ENCODE results near the gene PIGH.

Gene PIGH

GRCh38 chr14:67573228-67574010, 26.6 kb downstream of the PIGH start:
- no peak for TF ChIP-seq CTCF (IDR thresholded peaks at IDR 0.05; ENCODE audit: low read depth, low read length)
- no peak for TF ChIP-seq EZH2phosphoT487 (IDR thresholded peaks at IDR 0.05; ENCODE audit: low read depth)
- no peak overlapping the region for H3K4me3 ChIP-seq (ENCODE audit: low read length)
- H3K4me2 ChIP-seq (ENCODE audit: low read length), result no peak overlapping the region
- no peaks in the 10 kb centered on the region for H3K79me2 ChIP-seq (ENCODE audit: low read length)
- no peaks in the 10 kb centered on the region for H3K27me3 ChIP-seq (ENCODE audit: low read depth, low read length)
- no peak overlapping the region for H2AFZ ChIP-seq (ENCODE audit: low read depth, low read length)
- no peak overlapping the region for H3K27ac ChIP-seq (ENCODE audit: low read length)
- H3K4me1 ChIP-seq (ENCODE audit: low read length), result peaks cover 10% of the 10 kb centered on the region
- H4K20me1 ChIP-seq (ENCODE audit: insufficient read depth, low read length), result no peaks in the 10 kb centered on the region
- no peaks in the 10 kb centered on the region for H3K36me3 ChIP-seq (replicated peaks; ENCODE audit: low read depth, low read length)
- H3K9ac ChIP-seq (ENCODE audit: low read length), result no peak overlapping the region
- no peaks in the 10 kb centered on the region for H3K9me3 ChIP-seq (ENCODE audit: insufficient read depth, low read length)

- Histone ChIP-seq H4K20me1 (ENCODE audit: insufficient read depth, low read length) (no peaks in the 10 kb centered on the region), H2AFZ (ENCODE audit: low read depth, low read length) (no peak overlapping the region), H3K4me2 (ENCODE audit: low read length) (no peak overlapping the region), H3K4me3 (ENCODE audit: low read length) (no peak overlapping the region), H3K9me3 (ENCODE audit: insufficient read depth, low read length) (no peaks in the 10 kb centered on the region), H3K4me1 (ENCODE audit: low read length) (peaks cover 10% of the 10 kb centered on the region), H3K27ac (ENCODE audit: low read length) (no peak overlapping the region), H3K36me3 (replicated peaks; ENCODE audit: low read depth, low read length) (no peaks in the 10 kb centered on the region), H3K27me3 (ENCODE audit: low read depth, low read length) (no peaks in the 10 kb centered on the region), H3K79me2 (ENCODE audit: low read length) (no peaks in the 10 kb centered on the region), H3K9ac (ENCODE audit: low read length) (no peak overlapping the region)
- TF ChIP-seq CTCF (IDR thresholded peaks at IDR 0.05; ENCODE audit: low read depth, low read length) (no peak), EZH2phosphoT487 (IDR thresholded peaks at IDR 0.05; ENCODE audit: low read depth) (no peak)
Observed at GRCh38 chr14:67572608-67573007, 27.5 kb downstream of the PIGH start.

- no peaks in the 10 kb centered on the region for H3K9me3 ChIP-seq (ENCODE audit: insufficient read depth, low read length)
- H2AFZ ChIP-seq (ENCODE audit: low read depth, low read length), result no peak overlapping the region
- H3K4me1 ChIP-seq (ENCODE audit: low read length), result peaks cover 17% of the 10 kb centered on the region
- H3K79me2 ChIP-seq (ENCODE audit: low read length), result no peaks in the 10 kb centered on the region
- no peak overlapping the region for H3K4me3 ChIP-seq (ENCODE audit: low read length)
- no peak overlapping the region for H3K27ac ChIP-seq (ENCODE audit: low read length)
- no peak overlapping the region for H3K9ac ChIP-seq (ENCODE audit: low read length)
- H4K20me1 ChIP-seq (ENCODE audit: insufficient read depth, low read length), result no peaks in the 10 kb centered on the region
- no peak for TF ChIP-seq EZH2phosphoT487 (IDR thresholded peaks at IDR 0.05; ENCODE audit: low read depth)
- TF ChIP-seq CTCF (IDR thresholded peaks at IDR 0.05; ENCODE audit: low read depth, low read length), result no peak
- H3K4me2 ChIP-seq (ENCODE audit: low read length), result no peak overlapping the region
- no peaks in the 10 kb centered on the region for H3K27me3 ChIP-seq (ENCODE audit: low read depth, low read length)
- H3K36me3 ChIP-seq (replicated peaks; ENCODE audit: low read depth, low read length), result no peaks in the 10 kb centered on the region
Observed at GRCh38 chr14:67571991-67572323, 28.1 kb downstream of the PIGH start.

GRCh38 chr14:67571275-67571990, 28.6 kb downstream of the PIGH start:
- no peaks in the 10 kb centered on the region for H3K79me2 ChIP-seq (ENCODE audit: low read length)
- TF ChIP-seq CTCF (IDR thresholded peaks at IDR 0.05; ENCODE audit: low read depth, low read length) (peak; percentile 95), EZH2phosphoT487 (IDR thresholded peaks at IDR 0.05; ENCODE audit: low read depth) (no peak)
- H3K36me3 ChIP-seq (replicated peaks; ENCODE audit: low read depth, low read length), result no peaks in the 10 kb centered on the region
- no peak overlapping the region for H3K9ac ChIP-seq (ENCODE audit: low read length)
- H3K4me1 ChIP-seq (ENCODE audit: low read length), result peaks cover 18% of the 10 kb centered on the region
- no peak overlapping the region for H3K4me2 ChIP-seq (ENCODE audit: low read length)
- no peaks in the 10 kb centered on the region for H3K9me3 ChIP-seq (ENCODE audit: insufficient read depth, low read length)
- no peaks in the 10 kb centered on the region for H4K20me1 ChIP-seq (ENCODE audit: insufficient read depth, low read length)
- H3K4me3 ChIP-seq (ENCODE audit: low read length), result no peak overlapping the region
- H3K27me3 ChIP-seq (ENCODE audit: low read depth, low read length), result no peaks in the 10 kb centered on the region
- H3K27ac ChIP-seq (ENCODE audit: low read length), result no peak overlapping the region
- H2AFZ ChIP-seq (ENCODE audit: low read depth, low read length), result no peak overlapping the region
